ENCODE data around the gene DDX51. TPM values are rescaled to one million over a fixed set of nuclear protein-coding genes. Genes with fewer than 3 reads are reported as not detected.

DDX51 gene
- polyA plus RNA-seq, 3 donors from 2014 or later, result 2.9 to 6.3 (median 5.0) TPM

GRCh38 chr12:132166801-132167591, 22.9 kb upstream of the DDX51 start:
- H3K9me3 Mint-ChIP-seq, result no peaks in the 10 kb centered on the region
- H3K4me1 Mint-ChIP-seq, result peaks cover 0 to 6% of the 10 kb centered on the region in 2 donors
- peaks cover 0 to 2% (median 2%) of the 10 kb centered on the region in 3 donors for H3K27me3 Mint-ChIP-seq (ENCODE audit: low read depth in 3 of 3)
- no peaks in the 10 kb centered on the region for H3K36me3 Mint-ChIP-seq
- no peak overlapping the region for H3K4me3 Mint-ChIP-seq
- no peak for DNase-seq
- H3K27ac Mint-ChIP-seq, result peak overlapping the region in 1 of 6 donors; percentile 71

GRCh38 chr12:132166093-132166492, 22.0 kb upstream of the DDX51 start:
- Mint-ChIP-seq H3K27ac (no peak overlapping the region), H3K4me3 (no peak overlapping the region), H3K9me3 (no peaks in the 10 kb centered on the region), H3K36me3 (no peaks in the 10 kb centered on the region), H3K4me1 (peaks cover 0 to 6% of the 10 kb centered on the region in 2 donors), H3K27me3 (ENCODE audit: low read depth in 3 of 3) (peaks cover 0 to 2% (median 2%) of the 10 kb centered on the region in 3 donors)
- DNase-seq, result no peak

DNA sequence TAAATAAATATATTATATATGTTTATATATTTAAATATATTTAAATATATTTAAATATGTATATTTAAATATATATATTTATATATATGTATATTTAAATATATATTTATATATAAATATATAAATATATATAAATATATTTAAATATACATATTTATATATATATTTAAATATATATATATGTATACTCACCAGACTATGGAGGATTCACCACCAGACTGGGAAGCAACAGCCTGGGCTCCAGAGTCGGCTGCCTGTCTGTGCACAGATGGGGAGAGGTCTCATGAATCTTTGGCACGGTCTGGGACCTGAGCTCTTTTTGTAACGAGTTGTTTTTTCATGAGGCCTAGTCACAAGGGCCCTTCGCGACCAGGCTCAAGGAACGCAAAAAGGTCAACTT, 21.5 kb upstream of the DDX51 start:
- no peak for DNase-seq
- Mint-ChIP-seq H3K36me3 (no peaks in the 10 kb centered on the region), H3K27me3 (ENCODE audit: low read depth in 3 of 3) (peaks cover 0 to 2% (median 2%) of the 10 kb centered on the region in 3 donors), H3K4me3 (no peak overlapping the region), H3K4me1 (peaks cover 0 to 6% of the 10 kb centered on the region in 2 donors), H3K9me3 (no peaks in the 10 kb centered on the region), H3K27ac (no peak overlapping the region)

DNA sequence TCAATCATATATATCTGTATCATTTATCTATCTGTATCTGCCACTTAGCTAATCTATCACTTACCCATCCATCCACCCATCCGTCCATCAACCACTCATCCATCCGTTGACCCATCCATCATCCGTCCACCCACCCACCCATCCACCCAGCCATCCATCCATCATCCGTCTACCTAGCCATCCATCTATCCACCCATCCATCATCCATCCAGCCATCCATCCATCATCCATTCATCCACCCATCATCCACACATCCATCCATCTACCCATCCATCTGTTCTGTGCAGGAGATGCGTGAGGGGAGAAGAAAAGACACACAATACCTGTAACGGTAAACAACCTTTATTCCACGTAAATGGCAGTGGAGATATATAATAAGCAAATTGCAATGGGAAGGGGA, 20.3 kb upstream of the DDX51 start:
- H3K27me3 Mint-ChIP-seq (ENCODE audit: low read depth in 3 of 3), result peaks cover 0 to 4% (median 2%) of the 10 kb centered on the region in 3 donors
- H3K4me1 Mint-ChIP-seq, result peaks cover 1 to 6% of the 10 kb centered on the region in 2 donors
- H3K4me3 Mint-ChIP-seq, result no peak overlapping the region
- DNase-seq, result no peak
- H3K36me3 Mint-ChIP-seq, result no peaks in the 10 kb centered on the region
- H3K27ac Mint-ChIP-seq, result peak overlapping the region in 1 of 6 donors; percentile 4
- no peaks in the 10 kb centered on the region for H3K9me3 Mint-ChIP-seq

- Mint-ChIP-seq H3K27ac (peak overlapping the region in 1 of 6 donors; percentile 4), H3K36me3 (no peaks in the 10 kb centered on the region), H3K4me1 (peaks cover 1 to 6% of the 10 kb centered on the region in 2 donors), H3K9me3 (no peaks in the 10 kb centered on the region), H3K27me3 (ENCODE audit: low read depth in 3 of 3) (peaks cover 0 to 4% (median 2%) of the 10 kb centered on the region in 3 donors), H3K4me3 (no peak overlapping the region)
- DNase-seq, result no peak
Measured at GRCh38 chr12:132163911-132164288, 19.8 kb upstream of the DDX51 start.

GRCh38 chr12:132163041-132163910, 19.2 kb upstream of the DDX51 start:
- H3K27ac Mint-ChIP-seq, result peak overlapping the region in 1 of 6 donors; percentile 35
- no peaks in the 10 kb centered on the region for H3K36me3 Mint-ChIP-seq
- no peak for DNase-seq
- H3K4me1 Mint-ChIP-seq, result peaks cover 1 to 6% of the 10 kb centered on the region in 2 donors
- no peak overlapping the region for H3K4me3 Mint-ChIP-seq
- peaks cover 0 to 4% (median 2%) of the 10 kb centered on the region in 3 donors for H3K27me3 Mint-ChIP-seq (ENCODE audit: low read depth in 3 of 3)
- no peaks in the 10 kb centered on the region for H3K9me3 Mint-ChIP-seq

GRCh38 chr12:132162508-132163031, 18.5 kb upstream of the DDX51 start:
- H3K27ac Mint-ChIP-seq, result no peak overlapping the region
- H3K9me3 Mint-ChIP-seq, result no peaks in the 10 kb centered on the region
- no peak overlapping the region for H3K4me3 Mint-ChIP-seq
- no peaks in the 10 kb centered on the region for H3K36me3 Mint-ChIP-seq
- DNase-seq, result no peak
- peaks cover 1 to 6% of the 10 kb centered on the region in 2 donors for H3K4me1 Mint-ChIP-seq
- peaks cover 0 to 4% (median 2%) of the 10 kb centered on the region in 3 donors for H3K27me3 Mint-ChIP-seq (ENCODE audit: low read depth in 3 of 3)

- Mint-ChIP-seq H3K4me1 (peaks cover 1 to 6% of the 10 kb centered on the region in 2 donors), H3K27ac (peak overlapping the region in 2 of 6 donors; percentile 34 to 61), H3K9me3 (no peaks in the 10 kb centered on the region), H3K4me3 (no peak overlapping the region), H3K36me3 (no peaks in the 10 kb centered on the region), H3K27me3 (ENCODE audit: low read depth in 3 of 3) (peaks cover 0 to 4% (median 2%) of the 10 kb centered on the region in 3 donors)
- no peak for DNase-seq
Measured at GRCh38 chr12:132161796-132162507, 17.8 kb upstream of the DDX51 start.

DNA sequence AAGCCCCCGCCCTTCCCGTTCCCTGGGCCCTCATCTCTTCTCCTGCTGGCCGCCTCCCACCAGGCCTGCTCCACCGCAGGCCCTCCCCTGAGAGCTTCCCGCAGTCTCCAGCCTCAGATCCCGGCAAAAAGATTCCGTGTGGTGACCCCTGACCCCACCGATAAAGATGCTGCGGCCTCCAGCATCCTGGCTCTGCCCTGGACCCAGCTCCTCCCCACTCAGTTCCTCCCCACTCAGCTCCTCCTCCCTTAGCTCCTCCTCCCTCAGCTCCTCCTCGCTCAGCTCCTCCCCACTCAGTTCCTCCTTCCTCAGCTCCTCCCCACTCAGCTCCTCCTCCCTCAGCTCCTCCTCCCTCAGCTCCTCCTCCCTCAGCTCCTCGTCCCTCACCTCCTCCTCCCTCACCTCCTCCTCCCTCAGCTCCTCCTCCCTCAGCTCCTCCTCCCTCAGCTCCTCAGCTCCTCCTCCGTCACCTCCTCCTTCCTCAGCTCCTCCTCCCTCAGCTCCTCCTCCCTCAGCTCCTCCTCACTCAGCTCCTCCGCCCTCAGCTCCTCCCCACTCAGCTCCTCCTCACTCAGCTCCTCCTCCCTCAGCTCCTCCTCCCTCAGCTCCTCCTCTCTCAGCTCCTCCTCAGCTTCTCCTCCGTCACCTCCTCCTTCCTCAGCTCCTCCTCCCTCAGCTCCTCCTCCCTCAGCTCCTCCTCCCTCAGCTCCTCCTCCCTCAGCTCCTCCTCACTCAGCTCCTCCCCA, 17.1 kb upstream of the DDX51 start:
- Mint-ChIP-seq H3K4me3 (no peak overlapping the region), H3K4me1 (peaks cover 1 to 6% of the 10 kb centered on the region in 2 donors), H3K9me3 (no peaks in the 10 kb centered on the region), H3K27me3 (ENCODE audit: low read depth in 3 of 3) (peaks cover 0 to 4% (median 2%) of the 10 kb centered on the region in 3 donors), H3K27ac (no peak overlapping the region), H3K36me3 (no peaks in the 10 kb centered on the region)
- DNase-seq, result no peak

- no peak overlapping the region for H3K27ac Mint-ChIP-seq
- H3K9me3 Mint-ChIP-seq, result no peaks in the 10 kb centered on the region
- no peak for DNase-seq
- H3K36me3 Mint-ChIP-seq, result no peaks in the 10 kb centered on the region
- H3K27me3 Mint-ChIP-seq (ENCODE audit: low read depth in 3 of 3), result peaks cover 0 to 4% (median 2%) of the 10 kb centered on the region in 3 donors
- peaks cover 1 to 6% of the 10 kb centered on the region in 2 donors for H3K4me1 Mint-ChIP-seq
- no peak overlapping the region for H3K4me3 Mint-ChIP-seq
Measured at GRCh38 chr12:132160601-132161035, 16.5 kb upstream of the DDX51 start.

DNA sequence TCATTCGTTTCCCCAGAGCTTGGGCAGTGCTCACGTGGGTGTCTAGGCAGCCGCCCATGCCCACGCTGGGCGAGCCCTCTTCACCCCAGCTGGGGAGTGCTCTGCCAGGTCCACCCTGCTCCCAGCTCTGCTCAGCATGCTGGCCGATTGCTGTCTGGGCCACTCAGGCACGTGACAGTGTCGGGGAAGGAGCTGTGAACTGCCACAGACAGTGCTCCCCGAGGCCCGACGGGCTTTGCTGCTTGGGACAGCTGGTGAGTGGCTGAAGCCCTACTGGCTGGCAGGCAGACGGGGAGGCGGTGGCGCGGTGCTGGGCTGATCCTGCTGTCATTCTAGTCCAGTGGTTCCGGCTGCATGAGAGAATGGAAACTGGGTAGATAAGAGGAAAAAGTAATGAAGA, 15.9 kb upstream of the DDX51 start:
- DNase-seq, result no peak
- peak overlapping the region in 1 of 6 donors; percentile 55 for H3K27ac Mint-ChIP-seq

DNA sequence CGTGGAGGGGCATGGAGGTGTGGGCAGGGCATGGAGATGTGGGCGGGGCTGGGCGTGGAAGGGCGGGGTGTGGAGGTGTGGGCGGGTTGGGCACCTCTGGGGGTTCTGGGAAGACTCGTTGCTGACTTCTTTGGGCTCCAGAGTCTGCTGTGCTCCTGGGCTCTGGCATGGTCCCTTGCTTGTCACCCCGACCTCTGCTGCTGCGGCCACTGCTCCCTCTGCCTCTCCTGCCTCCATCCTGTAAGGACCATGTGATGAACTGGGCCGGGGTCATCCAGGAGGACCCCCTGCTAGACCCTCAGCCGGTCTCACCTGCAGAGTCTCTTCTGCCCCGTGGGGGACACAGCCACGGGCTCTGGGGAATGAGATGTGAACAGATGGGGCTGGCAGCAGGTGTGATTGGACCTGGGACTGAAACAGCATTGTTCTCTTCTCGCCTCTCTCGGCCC, 15.5 kb upstream of the DDX51 start:
- Mint-ChIP-seq H3K27ac (no peak overlapping the region), H3K27me3 (ENCODE audit: low read depth in 3 of 3) (peaks cover 0 to 3% (median 2%) of the 10 kb centered on the region in 3 donors), H3K36me3 (no peaks in the 10 kb centered on the region), H3K4me3 (no peak overlapping the region), H3K4me1 (peaks cover 1 to 6% of the 10 kb centered on the region in 2 donors), H3K9me3 (no peaks in the 10 kb centered on the region)
- DNase-seq, result no peak

More for the DNA sequence above, 15.9 kb upstream of the DDX51 start:
- Mint-ChIP-seq H3K36me3 (no peaks in the 10 kb centered on the region), H3K9me3 (no peaks in the 10 kb centered on the region), H3K27me3 (ENCODE audit: low read depth in 3 of 3) (peaks cover 0 to 4% (median 2%) of the 10 kb centered on the region in 3 donors), H3K4me1 (peaks cover 1 to 6% of the 10 kb centered on the region in 2 donors), H3K4me3 (no peak overlapping the region)
